ENCODE results near the gene DLGAP1. TPM values are rescaled to one million over a fixed set of nuclear protein-coding genes. Genes with fewer than 3 reads are reported as not detected.

The DLGAP1 gene
- total and polyA plus RNA-seq, 2 experiments from 2014 or later: 3.1 to 6.5 TPM

DNA sequence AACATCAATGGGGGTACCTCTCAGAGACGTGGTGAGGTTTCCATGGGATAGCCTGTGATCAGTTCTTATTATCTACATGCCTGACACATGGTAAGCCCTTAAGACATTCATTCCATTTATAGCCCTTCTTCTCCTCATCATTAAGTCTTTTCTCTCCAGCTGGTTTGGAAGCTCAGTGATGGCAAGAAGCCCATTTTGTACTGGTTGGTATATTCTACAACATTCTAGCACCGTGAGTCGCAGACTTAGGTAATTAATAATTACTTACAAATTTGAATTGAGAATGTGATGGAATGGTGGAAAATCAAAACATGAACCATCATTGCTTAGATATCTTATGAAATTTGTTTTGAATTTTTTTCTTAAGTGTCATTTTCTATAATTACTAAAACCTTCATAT, 472.6 kb downstream of the DLGAP1 start:
- Histone ChIP-seq H2AFZ (no peak overlapping the region), H3K9me2 (replicated peaks; ENCODE audit: insufficient read depth) (no peaks in the 10 kb centered on the region), H3K79me2 (no peaks in the 10 kb centered on the region), H4K20me1 (ENCODE audit: insufficient read depth, poor library complexity, severe bottlenecking) (no peaks in the 10 kb centered on the region), H3K4me1 (ENCODE audit: insufficient read depth) (peaks cover 16% of the 10 kb centered on the region), H3K27ac (no peak overlapping the region), H3K9me3 (ENCODE audit: low read depth) (no peaks in the 10 kb centered on the region), H3K27me3 (no peaks in the 10 kb centered on the region), H3K4me2 (no peak overlapping the region), H3K4me3 (no peak overlapping the region), H3K36me3 (replicated peaks; ENCODE audit: insufficient read depth, low read depth) (no peaks in the 10 kb centered on the region)
- TF ChIP-seq, protein P1, sequence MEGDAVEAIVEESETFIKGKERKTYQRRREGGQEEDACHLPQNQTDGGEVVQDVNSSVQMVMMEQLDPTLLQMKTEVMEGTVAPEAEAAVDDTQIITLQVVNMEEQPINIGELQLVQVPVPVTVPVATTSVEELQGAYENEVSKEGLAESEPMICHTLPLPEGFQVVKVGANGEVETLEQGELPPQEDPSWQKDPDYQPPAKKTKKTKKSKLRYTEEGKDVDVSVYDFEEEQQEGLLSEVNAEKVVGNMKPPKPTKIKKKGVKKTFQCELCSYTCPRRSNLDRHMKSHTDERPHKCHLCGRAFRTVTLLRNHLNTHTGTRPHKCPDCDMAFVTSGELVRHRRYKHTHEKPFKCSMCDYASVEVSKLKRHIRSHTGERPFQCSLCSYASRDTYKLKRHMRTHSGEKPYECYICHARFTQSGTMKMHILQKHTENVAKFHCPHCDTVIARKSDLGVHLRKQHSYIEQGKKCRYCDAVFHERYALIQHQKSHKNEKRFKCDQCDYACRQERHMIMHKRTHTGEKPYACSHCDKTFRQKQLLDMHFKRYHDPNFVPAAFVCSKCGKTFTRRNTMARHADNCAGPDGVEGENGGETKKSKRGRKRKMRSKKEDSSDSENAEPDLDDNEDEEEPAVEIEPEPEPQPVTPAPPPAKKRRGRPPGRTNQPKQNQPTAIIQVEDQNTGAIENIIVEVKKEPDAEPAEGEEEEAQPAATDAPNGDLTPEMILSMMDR (IDR thresholded peaks at IDR 0.05; ENCODE audit: poor library complexity): no peak
- TF ChIP-seq EZH2 (IDR thresholded peaks at IDR 0.05; ENCODE audit: borderline replicate concordance) (no peak), EZH2phosphoT487 (IDR thresholded peaks at IDR 0.05; ENCODE audit: low read depth, severe bottlenecking, unreplicated experiment) (no peak)
- DNase-seq (ENCODE audit: low spot score): no peak
- 85% methylated on average over 3 of the region's 3 CpGs for WGBS (ENCODE audit: low lambda C conversion rate, missing lambda C conversion rate)

DNA sequence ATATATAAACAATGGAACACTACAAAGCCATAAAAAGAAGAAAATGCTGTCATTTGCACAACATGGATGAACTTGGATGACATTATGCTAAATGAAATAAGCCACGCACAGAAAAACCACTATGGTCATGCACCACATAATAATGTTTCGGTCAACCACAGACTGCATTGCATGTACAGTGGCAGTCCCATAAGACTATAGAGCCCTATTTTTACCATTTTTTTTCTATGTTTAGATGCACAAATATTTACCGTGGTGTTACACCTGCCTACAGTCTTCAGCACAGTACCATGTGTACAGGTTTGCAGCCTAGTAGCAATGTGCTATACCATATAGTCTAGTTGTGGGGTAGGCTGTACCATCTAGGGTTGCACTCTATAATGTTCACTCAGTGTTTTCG, 476.1 kb downstream of the DLGAP1 start:
- Histone ChIP-seq H3K79me2 (no peaks in the 10 kb centered on the region), H3K27me3 (no peaks in the 10 kb centered on the region), H2AFZ (no peak overlapping the region), H3K27ac (no peak overlapping the region), H3K4me2 (no peak overlapping the region), H3K9me3 (ENCODE audit: low read depth) (no peaks in the 10 kb centered on the region), H3K4me1 (ENCODE audit: insufficient read depth) (no peaks in the 10 kb centered on the region), H4K20me1 (ENCODE audit: insufficient read depth, poor library complexity, severe bottlenecking) (no peaks in the 10 kb centered on the region), H3K9me2 (replicated peaks; ENCODE audit: insufficient read depth) (no peaks in the 10 kb centered on the region), H3K36me3 (replicated peaks; ENCODE audit: insufficient read depth, low read depth) (no peaks in the 10 kb centered on the region), H3K4me3 (no peak overlapping the region)
- whole genome bisulfite sequencing (ENCODE audit: low lambda C conversion rate, missing lambda C conversion rate): 96% methylated on average over 4 of the region's 4 CpGs
- DNase-seq (ENCODE audit: low spot score): no peak
- TF ChIP-seq, protein P1 (IDR thresholded peaks at IDR 0.05; ENCODE audit: poor library complexity): no peak
- no peak for TF ChIP-seq EZH2phosphoT487 (IDR thresholded peaks at IDR 0.05; ENCODE audit: low read depth, severe bottlenecking, unreplicated experiment)
- no peak for TF ChIP-seq EZH2 (IDR thresholded peaks at IDR 0.05; ENCODE audit: borderline replicate concordance)

DNA sequence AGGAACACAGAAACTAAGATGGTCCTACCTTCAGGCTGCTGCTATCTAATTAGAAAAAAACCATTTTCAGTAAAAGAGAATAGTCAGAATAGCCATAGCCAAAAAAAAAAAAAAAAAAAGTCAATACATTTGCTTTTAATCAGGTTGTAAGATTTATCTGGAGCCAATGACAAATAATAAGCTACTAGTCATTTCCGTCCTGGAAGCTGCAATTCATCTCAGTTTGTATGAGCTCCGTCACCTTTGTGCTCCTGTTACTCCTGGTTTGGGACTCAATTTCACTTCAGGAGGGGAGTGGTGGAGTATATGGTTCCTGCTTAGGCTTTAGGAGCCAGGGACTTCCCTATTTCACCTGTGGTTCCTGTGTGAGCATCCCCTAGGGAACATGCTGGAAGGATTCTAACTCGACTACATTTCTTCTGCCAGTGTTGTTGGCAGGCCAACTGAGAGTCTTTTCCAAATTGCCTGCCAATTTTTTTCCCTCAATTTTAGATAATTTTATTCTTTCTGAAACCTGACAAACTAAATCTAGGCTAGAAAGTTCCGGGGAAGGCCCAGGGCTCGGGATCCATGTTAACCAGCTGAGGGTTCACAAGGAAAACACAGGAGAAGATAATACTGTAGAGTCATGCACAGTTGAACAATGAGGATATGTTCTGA, 481.8 kb downstream of the DLGAP1 start:
- H3K4me3 ChIP-seq: no peak overlapping the region
- H3K4me2 ChIP-seq: no peak overlapping the region
- no peaks in the 10 kb centered on the region for H3K27me3 ChIP-seq
- no peak overlapping the region for H2AFZ ChIP-seq
- no peak overlapping the region for H3K27ac ChIP-seq
- no peaks in the 10 kb centered on the region for H3K79me2 ChIP-seq
- no peaks in the 10 kb centered on the region for H4K20me1 ChIP-seq (ENCODE audit: insufficient read depth, poor library complexity, severe bottlenecking)
- DNase-seq (ENCODE audit: low spot score): no peak
- no peaks in the 10 kb centered on the region for H3K9me3 ChIP-seq (ENCODE audit: low read depth)
- no peak for TF ChIP-seq EZH2phosphoT487 (IDR thresholded peaks at IDR 0.05; ENCODE audit: low read depth, severe bottlenecking, unreplicated experiment)
- TF ChIP-seq, protein P1 (IDR thresholded peaks at IDR 0.05; ENCODE audit: poor library complexity): no peak
- no peak for TF ChIP-seq EZH2 (IDR thresholded peaks at IDR 0.05; ENCODE audit: borderline replicate concordance)
- WGBS (ENCODE audit: low lambda C conversion rate, missing lambda C conversion rate): 90% methylated on average over 5 of the region's 5 CpGs
- H3K9me2 ChIP-seq (replicated peaks; ENCODE audit: insufficient read depth): no peaks in the 10 kb centered on the region
- H3K36me3 ChIP-seq (replicated peaks; ENCODE audit: insufficient read depth, low read depth): no peaks in the 10 kb centered on the region
- H3K4me1 ChIP-seq (ENCODE audit: insufficient read depth): no peaks in the 10 kb centered on the region
